Lower lobe of right lung (tissue), 2 donors: ENCODE results near the gene PEPD. TPM values are rescaled to one million over a fixed set of nuclear protein-coding genes. Genes with fewer than 3 reads are reported as not detected.
"Not testable (repeated sequence)": the region's sequence is repeated elsewhere in the genome, so short reads cannot be mapped to it uniquely, and the experiment has no call there.

Source experiments
- ATAC-seq, 2 donors: fragments of 200-7000 bp; cut with Tn5 transposase; one replicate each; pipeline ENCODE4 v1.9.1; 2020 to 2022; ENCODE audit warnings: mild to moderate bottlenecking in 2 of 2, moderate library complexity in 2 of 2
- DNase-seq: peaks from one replicate; pipeline ENCODE4 v3.0.0-alpha.2; 2020
- H3K27ac ChIP-seq: fragments of 200-600 bp; one replicate; pipeline ENCODE4 v1.8.0; 2022
- H3K27me3 ChIP-seq: fragments of 200-600 bp; one replicate; pipeline ENCODE4 v1.8.0; 2022; ENCODE audit warnings: low read depth
- H3K36me3 ChIP-seq: fragments of 200-600 bp; one replicate; pipeline ENCODE4 v1.8.0; 2022; ENCODE audit warnings: mild to moderate bottlenecking
- H3K4me1 ChIP-seq: fragments of 200-600 bp; one replicate; pipeline ENCODE4 v1.8.0; 2022
- H3K4me3 ChIP-seq: fragments of 200-600 bp; one replicate; pipeline ENCODE4 v1.8.0; 2022; ENCODE audit warnings: mild to moderate bottlenecking
- H3K9me3 ChIP-seq: fragments of 200-600 bp; one replicate; pipeline ENCODE4 v1.8.0; 2022
- CTCF ChIP-seq: fragments of 200-600 bp; IDR thresholded peaks from one replicate; pipeline ENCODE4 v1.8.0; 2022; ENCODE audit warnings: antibody characterized with exemption, mild to moderate bottlenecking
- intact Hi-C: fragments of 100-400 bp; cut with DNase I; formaldehyde crosslinking; loops from one replicate; pipeline ENCODE4 v1.11.0; 2022
- total RNA-seq: library from RNA; stranded (reverse); fragmentation: NEBNext Ultra II Directional; extraction: Animal tissue kit (Norgen Biotek cat#: 25700); gene quantifications from one replicate; pipeline ENCODE4 v1.2.1, GENCODE V29; 2021
- donor health status: DM: no; HTN: yes; CAD: no; lungs with severe emphysema.

Gene PEPD
- total RNA-seq, 1 donor from 2014 or later = 94.0 TPM

DNA sequence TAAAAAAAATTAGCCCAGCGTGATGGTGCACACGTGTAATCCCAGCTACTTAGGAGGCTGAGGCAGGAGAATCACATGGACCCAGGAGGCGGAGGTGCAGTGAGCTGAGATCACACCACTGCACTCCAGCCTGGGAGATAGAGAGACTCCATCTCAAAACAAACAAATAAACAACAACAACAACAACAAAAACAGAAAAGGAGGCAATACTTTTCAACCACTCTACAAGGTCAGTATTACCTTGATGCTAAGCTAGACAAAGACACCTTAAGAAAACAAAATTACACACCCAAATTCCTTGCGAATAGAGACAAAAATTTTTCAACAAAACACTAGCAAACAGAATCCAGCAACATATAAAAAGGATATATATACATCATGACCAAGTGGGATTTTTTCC lies 39.7 kb downstream of the PEPD start:
- DNase-seq = no peak

GRCh38 chr19:33479570-33479969 lies 42.0 kb downstream of the PEPD start:
- intact Hi-C loops, H3K27ac ChIP-seq, H3K4me1 ChIP-seq, H3K4me3 ChIP-seq, ATAC-seq, DNase-seq, H3K27me3 ChIP-seq: not testable (repeated sequence)
- peaks cover 10% of the 10 kb centered on the region for H3K9me3 ChIP-seq
- peaks cover 19% of the 10 kb centered on the region for H3K36me3 ChIP-seq

More for the DNA sequence above, 39.7 kb downstream of the PEPD start:
- Histone ChIP-seq H3K27ac (no peak overlapping the region), H3K9me3 (peaks cover 10% of the 10 kb centered on the region), H3K4me1 (no peaks in the 10 kb centered on the region), H3K27me3 (no peaks in the 10 kb centered on the region), H3K36me3 (peaks cover 15% of the 10 kb centered on the region), H3K4me3 (no peak overlapping the region)
- intact Hi-C loops = no loop called here
- ATAC-seq = no peak
- no peak for TF ChIP-seq CTCF

- Histone ChIP-seq H3K36me3 (peaks cover 19% of the 10 kb centered on the region), H3K4me1 (no peaks in the 10 kb centered on the region), H3K9me3 (peaks cover 3% of the 10 kb centered on the region), H3K4me3 (no peak overlapping the region), H3K27ac (no peak overlapping the region), H3K27me3 (no peaks in the 10 kb centered on the region)
- DNase-seq (no peak), ATAC-seq (no peak)
- TF ChIP-seq CTCF = no peak
- intact Hi-C loops = no loop called here
Observed at GRCh38 chr19:33477781-33478180, 43.8 kb downstream of the PEPD start.

DNA sequence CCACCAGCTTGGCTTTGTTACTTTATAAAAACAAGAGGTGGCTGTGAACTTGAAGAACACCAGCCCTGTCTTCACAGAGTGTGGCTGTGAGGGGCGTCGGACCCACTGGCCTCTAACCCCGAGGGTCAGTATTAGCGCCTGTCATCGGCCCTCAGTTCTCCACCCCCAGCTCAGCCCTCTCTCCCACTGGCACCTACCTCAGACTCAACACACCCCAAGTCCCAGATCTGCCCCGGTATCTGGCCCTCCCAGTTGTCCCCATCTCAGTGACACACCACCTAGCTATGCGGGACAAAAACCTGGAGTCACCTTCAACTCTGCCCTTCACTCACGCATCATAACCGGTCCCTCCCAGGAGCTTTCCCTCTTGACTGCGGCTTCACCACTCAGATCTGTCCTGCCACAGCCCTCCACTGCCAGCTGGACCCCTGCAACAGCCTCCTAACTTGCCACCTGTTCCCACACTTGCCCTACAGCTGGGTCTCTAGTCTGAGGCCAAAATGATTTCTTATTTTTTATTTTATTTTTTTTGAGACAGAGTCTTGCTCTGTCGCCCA lies 45.4 kb downstream of the PEPD start:
- ATAC-seq = no peak
- Histone ChIP-seq H3K4me1 (no peaks in the 10 kb centered on the region), H3K27ac (no peak overlapping the region), H3K27me3 (no peaks in the 10 kb centered on the region), H3K36me3 (peaks cover 19% of the 10 kb centered on the region), H3K4me3 (no peak overlapping the region), H3K9me3 (no peaks in the 10 kb centered on the region)
- no peak for TF ChIP-seq CTCF
- intact Hi-C loops = no loop called here
- peak; percentile 17 for DNase-seq

DNA sequence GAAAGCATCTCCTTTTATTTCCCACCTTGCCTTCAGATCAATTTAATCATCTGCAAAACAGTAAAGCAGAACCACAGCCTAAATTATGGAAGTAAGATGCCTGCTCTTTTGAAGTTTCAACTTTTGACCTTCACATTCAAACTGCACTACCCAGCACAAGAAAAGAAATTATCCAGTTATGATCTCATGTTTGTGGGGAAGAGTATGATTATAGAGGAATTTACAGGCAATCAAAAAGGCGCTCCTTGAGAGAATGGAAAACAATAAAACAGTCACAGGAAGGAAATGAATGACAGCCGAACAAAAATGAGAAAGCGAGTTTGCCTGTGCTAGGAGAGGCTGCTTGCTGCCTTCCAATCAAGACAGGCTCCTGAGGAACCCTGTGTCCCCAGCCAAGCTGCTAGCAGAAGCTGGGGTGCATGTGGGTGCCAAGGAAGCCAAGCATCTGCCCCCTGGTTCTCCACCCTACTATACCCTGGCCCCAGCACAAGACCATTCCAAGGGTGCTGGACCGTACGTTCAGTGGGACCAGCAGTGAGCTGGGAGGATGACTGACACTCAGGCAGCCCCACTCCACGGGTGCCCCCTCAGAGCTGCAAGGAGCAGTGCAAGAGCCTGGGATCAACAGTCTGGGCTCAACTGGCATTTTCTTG lies 47.8 kb downstream of the PEPD start:
- ATAC-seq = no peak
- no peak overlapping the region for H3K4me3 ChIP-seq
- peaks cover 19% of the 10 kb centered on the region for H3K36me3 ChIP-seq
- TF ChIP-seq CTCF = no peak
- H3K4me1 ChIP-seq = no peaks in the 10 kb centered on the region
- no peak overlapping the region for H3K27ac ChIP-seq
- peak; percentile 17 for DNase-seq
- no peaks in the 10 kb centered on the region for H3K9me3 ChIP-seq
- no peaks in the 10 kb centered on the region for H3K27me3 ChIP-seq
- intact Hi-C loops = no loop called here
